KOPT-K1 (cell line): ENCODE data around the gene YWHAG.
"Not testable (repeated sequence)": the region's sequence is repeated elsewhere in the genome, so short reads cannot be mapped to it uniquely, and the experiment has no call there.

Experiments used
- H3K27ac ChIP-seq: fragments of 200-600 bp; sonication (generic); 2 replicates; pipeline ENCODE4 v1.5.1; 2016; ENCODE audit warnings: antibody characterized with exemption, mild to moderate bottlenecking, low read depth, low read length; ENCODE audit not compliant: poor library complexity, severe bottlenecking
- H3K36me3 ChIP-seq: fragments of 200-600 bp; sonication (generic); 2 replicates; pipeline ENCODE4 v1.5.1; 2017; ENCODE audit warnings: antibody characterized with exemption, mild to moderate bottlenecking, low read length, moderate library complexity; ENCODE audit not compliant: insufficient read depth
- H3K9me3 ChIP-seq: fragments of 200-600 bp; sonication (generic); 2 replicates; pipeline ENCODE4 v1.5.1; 2017; ENCODE audit warnings: antibody characterized with exemption, low read length, mild to moderate bottlenecking; ENCODE audit not compliant: insufficient read depth, poor library complexity, severe bottlenecking

Gene YWHAG

DNA sequence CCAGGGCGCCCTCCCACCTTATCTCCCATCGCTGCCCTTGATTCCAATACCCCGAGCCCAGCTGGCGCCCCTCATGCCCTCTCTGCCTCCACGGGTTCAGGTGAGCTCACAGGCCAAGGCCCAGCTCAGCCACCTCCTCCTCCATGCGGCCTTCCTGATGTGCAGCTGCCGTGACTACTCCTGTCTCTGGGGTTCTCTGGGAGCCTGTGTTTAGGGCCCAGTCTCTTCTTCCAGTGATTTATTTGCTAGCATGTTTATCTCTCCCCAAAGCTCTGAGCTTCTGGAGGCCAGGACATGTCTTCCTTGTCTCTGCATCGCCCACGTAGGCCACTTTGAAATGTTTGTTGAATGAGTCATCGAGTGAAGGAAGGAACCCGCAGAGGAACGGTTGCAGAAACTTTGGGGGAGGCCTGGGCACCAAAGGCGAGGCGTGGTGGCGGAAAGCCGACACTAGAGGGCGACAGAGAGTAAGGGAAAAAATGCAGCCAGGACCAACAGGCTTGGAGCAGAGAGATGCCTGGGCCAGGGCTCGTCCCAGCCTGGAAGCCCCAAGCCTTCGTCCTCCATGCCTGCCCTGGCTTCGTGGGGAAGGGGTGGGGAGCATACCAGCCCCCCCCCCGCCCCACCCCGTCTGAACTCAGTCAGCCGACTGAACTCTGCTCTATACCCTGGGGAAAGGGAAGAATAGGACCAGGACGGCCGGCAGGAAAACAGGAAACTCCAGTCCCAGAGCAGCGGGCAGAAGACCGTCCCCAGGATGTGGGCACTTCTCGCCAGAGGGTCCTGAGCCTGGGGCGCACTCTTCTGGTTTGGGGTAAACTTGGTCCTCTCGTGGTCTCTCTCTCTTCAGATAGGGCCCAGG, 67.2 kb downstream of the YWHAG start:
- H3K27ac ChIP-seq = peak overlapping the region; percentile 14
- no peaks in the 10 kb centered on the region for H3K36me3 ChIP-seq
- H3K9me3 ChIP-seq = no peaks in the 10 kb centered on the region

DNA sequence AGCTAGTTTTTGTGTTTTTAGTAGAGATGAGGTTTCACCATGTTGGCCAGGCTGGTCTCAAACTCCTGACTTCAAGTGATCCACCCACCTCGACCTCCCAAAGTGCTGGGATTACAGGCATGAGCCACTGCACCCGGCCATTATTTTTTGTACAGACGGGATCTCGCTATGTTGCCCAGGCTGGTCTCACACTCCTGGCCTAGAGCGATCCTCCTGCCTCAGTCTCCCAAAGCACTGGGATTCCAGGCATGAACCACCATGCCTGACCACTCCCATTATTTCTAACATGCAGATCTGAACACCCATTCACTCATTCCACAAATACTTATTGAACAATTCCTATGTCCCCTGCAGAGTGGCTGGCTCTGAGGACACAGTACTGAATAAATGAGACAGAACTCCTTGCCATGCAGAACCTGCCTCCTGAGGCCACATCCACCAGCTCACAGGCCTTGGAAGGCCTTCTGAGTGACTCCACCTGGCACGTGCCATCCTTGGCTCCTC, 67.9 kb downstream of the YWHAG start:
- not testable (repeated sequence) for H3K27ac ChIP-seq, H3K9me3 ChIP-seq, H3K36me3 ChIP-seq

DNA sequence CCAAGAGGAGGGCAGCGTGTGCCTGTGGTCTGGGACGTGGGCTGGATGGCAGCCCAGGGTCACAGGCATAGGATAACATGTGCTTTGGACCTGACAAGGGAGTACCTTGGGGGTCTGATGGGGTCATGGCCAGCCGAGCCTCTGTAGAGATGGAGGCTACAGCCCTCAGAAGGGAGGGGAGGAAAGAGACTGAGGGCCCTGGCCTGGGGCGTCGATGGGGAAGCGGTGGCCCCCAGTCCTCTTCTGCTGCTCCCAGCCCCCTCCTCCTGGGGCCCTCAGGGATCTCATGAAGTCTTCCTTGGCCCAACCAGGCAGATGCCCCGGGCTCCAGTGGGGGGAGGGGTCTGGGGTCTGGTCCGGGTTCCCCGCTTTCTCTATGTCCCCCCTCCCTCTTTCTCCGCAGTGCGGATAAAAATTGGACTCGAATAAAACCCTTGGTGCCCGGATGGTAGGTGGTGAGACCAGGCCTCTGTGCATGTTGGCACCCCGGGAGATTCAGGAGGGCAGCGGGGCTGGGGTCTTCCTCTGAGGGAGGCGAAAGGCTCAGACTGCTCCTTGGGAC, 71.9 kb downstream of the YWHAG start:
- Histone ChIP-seq H3K9me3 (no peaks in the 10 kb centered on the region), H3K27ac (no peak overlapping the region), H3K36me3 (no peaks in the 10 kb centered on the region)

DNA sequence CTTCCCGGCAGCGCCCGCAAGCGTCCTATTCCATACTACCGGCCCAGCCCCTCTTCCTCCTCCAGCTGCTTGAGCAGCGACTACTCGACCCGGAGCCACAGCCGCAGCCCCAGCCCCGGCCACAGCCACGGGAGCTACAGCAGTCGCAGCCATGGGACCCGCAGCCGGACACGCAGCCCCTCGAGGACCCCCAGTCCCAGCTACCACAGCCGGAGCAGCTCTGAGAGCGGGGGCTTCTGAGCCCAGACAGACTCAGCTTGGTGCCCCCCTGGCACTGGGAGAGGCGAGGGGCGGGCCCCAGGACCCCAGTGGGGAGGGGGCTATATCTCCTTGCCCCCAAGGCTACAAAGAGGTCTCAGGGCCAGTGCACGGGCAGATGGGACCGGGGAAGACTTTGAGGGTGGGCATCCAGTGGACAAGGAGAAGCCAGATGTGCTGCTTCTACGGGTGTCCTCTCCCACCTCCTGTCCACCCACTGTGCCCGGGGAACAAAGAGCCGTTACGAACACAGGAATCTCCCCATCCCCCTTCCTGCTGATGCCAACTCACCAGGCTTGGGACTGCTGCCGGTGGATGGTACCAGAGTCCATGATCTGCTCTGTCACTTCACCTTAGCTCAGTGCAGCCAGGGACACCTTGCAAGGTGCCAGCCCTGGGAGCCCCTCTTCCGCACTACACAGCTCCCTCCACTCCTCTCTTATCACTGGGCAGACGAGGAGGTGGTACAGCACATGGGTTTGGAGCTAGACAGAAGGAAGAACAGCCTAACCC, 73.0 kb downstream of the YWHAG start:
- no peaks in the 10 kb centered on the region for H3K9me3 ChIP-seq
- H3K27ac ChIP-seq = no peak overlapping the region
- H3K36me3 ChIP-seq = no peaks in the 10 kb centered on the region

DNA sequence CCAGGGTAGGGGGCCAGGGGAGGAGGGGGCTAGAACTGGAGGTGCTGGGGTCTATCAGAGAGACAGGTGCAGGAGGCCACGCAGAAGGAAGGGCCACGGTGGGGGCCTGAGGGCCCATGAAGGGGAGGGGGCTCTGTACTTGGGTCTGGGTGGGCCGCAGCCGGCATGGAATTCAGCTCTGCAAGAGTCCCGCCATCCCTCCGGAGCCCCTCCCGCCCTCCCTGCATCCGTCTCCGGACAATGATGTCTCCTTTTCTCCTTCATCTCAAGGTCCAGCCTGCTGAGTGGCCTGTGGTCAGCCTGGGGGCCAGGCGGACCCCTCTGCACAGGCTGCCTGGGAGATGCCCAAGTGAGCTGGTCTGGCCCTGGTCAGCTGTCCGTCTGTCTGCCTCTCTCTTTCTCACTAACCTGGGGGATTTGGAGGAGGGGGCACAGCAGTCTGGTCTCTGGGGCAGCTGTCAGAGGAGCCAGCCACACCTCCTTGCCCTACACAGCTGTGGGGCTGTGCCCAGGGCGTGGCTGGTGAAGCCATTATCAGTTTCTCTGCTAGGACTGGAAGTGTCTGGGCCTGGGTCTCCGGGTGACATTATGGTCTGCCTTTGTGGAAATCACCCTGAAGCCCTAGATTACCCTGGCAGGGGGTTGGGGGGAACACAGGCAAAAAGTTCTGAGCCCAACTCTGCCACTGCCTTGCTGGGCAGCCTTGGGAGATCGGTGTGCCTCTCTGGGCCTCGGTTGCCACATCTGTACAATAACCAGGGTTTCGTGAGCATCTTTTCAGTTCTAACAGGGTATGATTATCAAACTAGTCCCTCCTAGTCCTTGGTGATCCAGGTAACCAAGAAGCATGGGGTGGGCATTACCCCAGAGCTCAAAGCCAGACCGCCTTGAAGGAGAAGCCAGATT, 75.3 kb downstream of the YWHAG start:
- H3K27ac ChIP-seq = no peak overlapping the region
- no peaks in the 10 kb centered on the region for H3K36me3 ChIP-seq
- no peaks in the 10 kb centered on the region for H3K9me3 ChIP-seq

DNA sequence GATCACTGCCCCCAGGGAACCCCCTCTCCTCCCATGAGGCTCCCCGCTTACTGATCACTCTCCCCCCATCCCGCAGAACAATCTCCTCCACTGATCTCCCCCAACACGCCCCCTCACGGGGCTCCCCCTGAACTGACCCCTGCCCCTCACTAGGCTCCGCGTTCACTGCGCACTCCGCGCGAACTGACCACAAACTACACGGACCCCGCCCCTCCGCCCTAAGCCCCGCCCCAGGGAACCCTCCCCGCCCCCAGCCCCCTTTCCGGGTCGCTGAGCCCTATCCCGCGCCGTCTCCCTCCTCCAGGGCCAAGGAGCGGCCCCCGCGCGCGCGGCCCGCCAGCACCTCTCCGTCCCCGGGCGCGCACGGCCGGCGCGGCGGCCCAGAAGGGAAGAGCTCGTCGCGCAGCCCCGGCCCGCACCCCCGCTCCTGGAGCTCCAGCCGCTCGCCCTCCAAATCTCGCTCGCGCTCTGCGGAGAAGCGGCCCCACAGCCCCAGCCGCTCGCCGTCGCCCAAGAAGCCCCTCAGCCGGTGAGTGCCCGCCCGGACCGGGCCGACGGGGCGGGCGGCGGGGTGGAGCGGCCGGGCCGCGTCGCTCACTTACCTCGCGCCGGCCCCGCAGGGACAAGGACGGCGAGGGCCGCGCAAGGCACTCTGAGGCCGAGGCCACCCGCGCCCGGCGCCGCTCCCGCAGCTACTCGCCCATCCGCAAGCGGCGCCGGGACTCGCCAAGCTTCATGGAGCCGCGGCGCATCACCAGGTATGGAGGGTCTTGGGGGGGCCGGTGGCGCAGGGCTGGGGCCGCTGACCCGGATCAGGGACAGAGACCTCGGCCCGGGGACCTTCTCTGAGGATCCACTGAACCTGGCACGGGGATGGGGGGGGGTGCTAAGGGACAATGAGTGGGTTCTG, 76.2 kb downstream of the YWHAG start:
- no peak overlapping the region for H3K27ac ChIP-seq
- H3K9me3 ChIP-seq = no peaks in the 10 kb centered on the region

DNA sequence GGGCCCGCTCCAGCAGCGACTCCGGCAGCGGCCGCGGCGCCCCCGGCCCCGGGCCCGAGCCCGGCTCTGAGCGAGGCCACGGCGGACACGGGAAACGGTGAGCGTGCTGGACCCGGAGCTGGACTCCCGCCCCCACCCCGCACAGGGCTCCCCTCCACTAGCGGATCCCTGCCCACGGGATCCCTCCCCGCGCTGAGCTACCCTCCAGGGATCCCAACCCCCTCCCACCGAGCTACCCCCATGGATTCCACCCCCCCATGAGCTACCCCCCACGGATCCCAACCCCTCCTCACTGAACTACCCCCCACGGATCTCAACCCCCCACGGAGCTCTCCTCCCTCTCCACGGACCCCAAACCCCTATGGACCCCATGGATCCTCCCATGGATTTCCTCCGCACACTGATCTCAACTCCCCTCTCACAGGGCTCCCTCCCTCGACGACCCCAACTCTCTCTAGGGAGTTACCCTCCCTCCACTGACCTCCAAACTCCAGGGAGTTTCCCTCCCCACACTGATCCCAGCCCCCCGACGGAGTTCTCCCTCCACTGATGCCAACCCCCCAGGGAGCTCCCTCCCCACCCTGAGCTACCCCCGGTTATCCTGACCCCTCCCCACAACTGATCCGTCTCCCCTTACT, 77.0 kb downstream of the YWHAG start:
- Histone ChIP-seq H3K9me3 (no peaks in the 10 kb centered on the region), H3K36me3 (no peaks in the 10 kb centered on the region), H3K27ac (no peak overlapping the region)

More for the DNA sequence above, 76.2 kb downstream of the YWHAG start:
- no peaks in the 10 kb centered on the region for H3K36me3 ChIP-seq

DNA sequence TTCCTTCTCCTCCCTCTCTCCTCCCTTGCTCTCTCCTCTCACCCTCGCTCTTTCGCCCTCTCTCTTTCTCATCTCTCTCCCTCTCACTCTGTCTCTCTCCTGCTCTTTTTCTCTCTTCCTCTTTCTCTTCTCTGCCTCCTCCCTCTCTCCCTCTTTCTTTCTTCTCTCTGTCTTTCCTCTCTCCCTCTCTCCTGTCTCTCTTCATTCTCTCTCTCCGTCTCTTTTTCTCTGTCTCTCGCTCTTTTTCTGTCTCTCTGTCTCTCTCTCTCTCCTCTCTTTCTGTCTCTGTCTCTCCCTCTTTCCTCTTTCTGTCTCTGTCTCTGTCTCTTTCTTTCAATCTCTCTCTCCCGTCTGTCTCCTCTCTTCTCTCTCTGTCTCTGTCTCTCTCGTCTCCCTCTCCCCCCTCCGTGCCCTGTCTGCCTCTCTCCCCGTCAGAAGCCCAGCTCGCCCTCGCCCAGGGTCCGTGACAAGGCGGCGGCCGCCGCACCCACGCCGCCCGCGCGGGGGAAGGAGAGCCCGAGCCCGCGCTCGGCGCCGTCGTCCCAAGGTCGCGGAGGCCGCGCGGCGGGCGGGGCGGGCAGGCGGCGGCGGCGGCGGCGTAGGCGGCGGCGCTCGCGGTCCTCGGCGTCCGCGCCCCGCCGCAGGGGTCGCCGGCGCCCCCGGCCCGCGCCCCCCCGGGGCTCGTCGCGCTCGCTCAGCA, 77.6 kb downstream of the YWHAG start:
- H3K9me3 ChIP-seq = no peaks in the 10 kb centered on the region
- no peaks in the 10 kb centered on the region for H3K36me3 ChIP-seq
- H3K27ac ChIP-seq = no peak overlapping the region

DNA sequence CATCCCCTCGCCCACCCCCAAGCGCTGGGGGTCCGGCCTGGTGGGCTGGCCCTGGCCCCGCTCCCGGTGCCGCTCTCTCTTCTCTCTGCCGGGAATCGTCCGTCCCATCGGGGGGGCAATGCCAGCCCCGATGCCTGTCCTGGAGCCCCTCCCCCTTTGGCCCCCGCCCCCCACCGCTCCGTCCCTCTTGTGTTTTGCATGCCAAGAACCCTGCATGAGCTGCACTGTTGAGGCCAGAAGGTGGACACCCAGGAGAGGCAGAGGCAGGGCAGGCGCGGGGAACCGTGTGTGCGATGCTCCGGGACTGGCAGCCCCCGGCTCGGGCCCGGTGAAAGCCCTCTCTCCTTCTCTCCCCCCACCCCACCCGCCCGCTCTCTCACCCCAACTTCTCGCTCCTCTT, 78.4 kb downstream of the YWHAG start:
- no peak overlapping the region for H3K27ac ChIP-seq
- H3K36me3 ChIP-seq = no peaks in the 10 kb centered on the region
- no peaks in the 10 kb centered on the region for H3K9me3 ChIP-seq

DNA sequence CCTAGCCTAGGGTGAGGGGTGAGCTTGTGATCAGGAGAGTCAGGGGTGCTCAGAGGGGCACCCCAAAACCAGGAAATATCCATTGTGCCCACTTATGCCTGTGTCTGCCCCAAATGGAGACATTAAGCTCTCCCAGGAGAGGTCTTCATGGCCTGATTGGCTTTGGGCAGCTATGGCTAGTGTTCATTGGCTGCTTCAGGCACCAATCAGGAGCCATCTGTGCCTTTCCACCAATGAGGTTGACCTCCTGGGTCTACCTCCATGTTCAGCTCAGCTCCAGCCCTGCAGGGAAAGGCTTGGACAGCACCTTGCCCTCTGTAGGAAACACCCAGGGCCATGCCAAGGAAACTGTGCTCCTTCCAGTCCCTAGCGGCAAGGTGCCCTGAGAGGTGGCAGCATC, 80.3 kb downstream of the YWHAG start:
- no peaks in the 10 kb centered on the region for H3K36me3 ChIP-seq
- no peaks in the 10 kb centered on the region for H3K9me3 ChIP-seq
- H3K27ac ChIP-seq = no peak overlapping the region
